ENCODE data around the gene RAET1L.
"Not testable (repeated sequence)": the region's sequence is repeated elsewhere in the genome, so short reads cannot be mapped to it uniquely, and the experiment has no call there.

Gene RAET1L

GRCh38 chr6:150025201-150025917 lies at the start of gene RAET1L:
Gene RAET1L (minus strand): TSS chr6:150025532. CDS start chr6:150025471, 61 bp downstream.
- no peak for DNase-seq

GRCh38 chr6:150075034-150075421 lies 49.7 kb upstream of the RAET1L start:
- no peak for DNase-seq

GRCh38 chr6:150074396-150075033 lies 49.2 kb upstream of the RAET1L start:
- not testable (repeated sequence) for DNase-seq

GRCh38 chr6:150072201-150072600 lies 46.9 kb upstream of the RAET1L start:
- DNase-seq, result no peak

GRCh38 chr6:150070236-150070818 lies 45.0 kb upstream of the RAET1L start:
- no peak for DNase-seq

GRCh38 chr6:150069706-150070105 lies 44.4 kb upstream of the RAET1L start:
- DNase-seq, result no peak

- DNase-seq, result no peak
Observed at GRCh38 chr6:150068720-150069648, 43.7 kb upstream of the RAET1L start, which contains the start of gene ULBP3. Gene ULBP3 (minus strand): TSS chr6:150069121. CDS start chr6:150069066, 55 bp downstream.

GRCh38 chr6:150068151-150068550 lies 42.8 kb upstream of the RAET1L start:
- DNase-seq, result no peak

- no peak for DNase-seq
Observed at GRCh38 chr6:150065083-150065482, 39.8 kb upstream of the RAET1L start.

- DNase-seq, result no peak
Observed at GRCh38 chr6:150063640-150064039, 38.3 kb upstream of the RAET1L start.

- DNase-seq, result not testable (repeated sequence)
Observed at GRCh38 chr6:150059973-150060372, 34.6 kb upstream of the RAET1L start.

- no peak for DNase-seq
Observed at GRCh38 chr6:150058986-150059385, 33.7 kb upstream of the RAET1L start.

GRCh38 chr6:150058231-150058792 lies 33.0 kb upstream of the RAET1L start:
- DNase-seq, result no peak

- no peak for DNase-seq
Observed at GRCh38 chr6:150057501-150057951, 32.2 kb upstream of the RAET1L start.

GRCh38 chr6:150056916-150057315 lies 31.6 kb upstream of the RAET1L start:
- DNase-seq, result no peak

- no peak for DNase-seq
Observed at GRCh38 chr6:150056156-150056555, 30.8 kb upstream of the RAET1L start.

- DNase-seq, result no peak
Observed at GRCh38 chr6:150055131-150055530, 29.8 kb upstream of the RAET1L start.

GRCh38 chr6:150053450-150053849 lies 28.1 kb upstream of the RAET1L start:
- DNase-seq, result no peak

GRCh38 chr6:150050846-150051245 lies 25.5 kb upstream of the RAET1L start:
- DNase-seq, result no peak

GRCh38 chr6:150048099-150048498 lies 22.8 kb upstream of the RAET1L start:
- DNase-seq, result no peak

- no peak for DNase-seq
Observed at GRCh38 chr6:150046943-150047342, 21.6 kb upstream of the RAET1L start.

- DNase-seq, result no peak
Observed at GRCh38 chr6:150044621-150045145, 19.4 kb upstream of the RAET1L start.

All from NCI-H187 treated with DMSO at 0.1 percent for 48 hours (cell line).